Endometrial microvascular endothelial cells (primary cell): ENCODE data around the gene ITGB7. TPM values are rescaled to one million over a fixed set of nuclear protein-coding genes. Genes with fewer than 3 reads are reported as not detected.
"Not testable (repeated sequence)": the region's sequence is repeated elsewhere in the genome, so short reads cannot be mapped to it uniquely, and the experiment has no call there.

Source experiments
- in situ Hi-C: cut with HindIII; loops from 2 replicates; pipeline ENCODE4 v1.10.0; 2017; ENCODE audit warnings: low sequenced_read_pairs, low pct_unique_long_range_greater_than_20kb; ENCODE audit errors: inconsistent ontology term
- total RNA-seq: library from RNA; depleted of rRNA; stranded (reverse); fragments of >200 nt; gene quantifications from one replicate; pipeline ENCODE4 v1.2.3, GENCODE V29; 2015; ENCODE audit errors: inconsistent ontology term

Gene ITGB7
- total RNA-seq, 1 donor from 2014 or later: 0.93 TPM

DNA sequence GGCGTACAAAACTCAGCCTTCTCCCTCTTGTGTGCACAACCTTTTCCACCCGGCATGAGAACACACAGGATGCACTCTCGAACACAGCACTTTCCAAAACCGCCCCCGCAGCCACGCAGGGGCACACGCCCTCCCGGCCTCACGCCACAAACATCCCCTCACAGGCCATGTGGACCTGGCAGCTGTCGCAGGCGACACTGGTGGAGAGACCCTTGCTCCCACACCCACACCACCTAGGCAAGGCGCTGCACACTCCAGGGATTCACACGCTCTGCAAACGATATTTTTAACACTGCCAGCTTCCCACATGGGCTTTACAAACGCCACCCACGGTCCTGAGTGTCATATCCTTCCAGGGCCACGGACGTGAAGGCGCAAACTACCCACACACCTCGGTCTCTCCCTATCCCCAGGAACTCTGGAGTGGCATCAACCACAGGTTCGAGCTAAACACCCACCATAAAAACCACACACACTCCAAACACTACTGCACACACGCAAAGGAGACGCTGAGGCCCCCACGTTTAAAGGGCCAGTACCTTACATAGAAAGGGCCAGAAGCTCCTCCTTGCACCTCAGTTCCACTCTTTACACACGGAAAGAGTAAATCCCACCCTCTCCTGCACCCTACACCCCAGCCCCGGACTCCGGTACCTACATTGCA, 12.4 kb upstream of the ITGB7 start:
- in situ Hi-C loops: no loop called here

- in situ Hi-C loops: no loop called here
Measured at GRCh38 chr12:53218551-53219291, 11.7 kb upstream of the ITGB7 start.

DNA sequence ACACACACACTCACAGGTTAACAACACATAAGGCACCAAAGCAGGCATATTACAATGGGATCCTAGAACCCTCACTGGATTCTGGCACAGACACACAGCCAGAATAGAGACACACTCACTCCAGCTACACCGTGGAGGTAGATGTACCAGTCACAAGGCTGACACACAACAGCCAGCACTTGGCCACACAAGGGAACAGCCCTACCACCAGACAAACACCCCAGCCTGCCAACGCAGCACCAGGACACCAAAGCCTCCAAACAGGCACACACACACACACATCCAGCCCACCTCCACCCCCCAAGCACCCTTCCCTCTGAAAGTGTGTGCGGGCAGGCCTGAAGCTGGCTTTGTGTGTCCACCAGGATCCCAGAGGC, 10.9 kb upstream of the ITGB7 start:
- in situ Hi-C loops: no loop called here

DNA sequence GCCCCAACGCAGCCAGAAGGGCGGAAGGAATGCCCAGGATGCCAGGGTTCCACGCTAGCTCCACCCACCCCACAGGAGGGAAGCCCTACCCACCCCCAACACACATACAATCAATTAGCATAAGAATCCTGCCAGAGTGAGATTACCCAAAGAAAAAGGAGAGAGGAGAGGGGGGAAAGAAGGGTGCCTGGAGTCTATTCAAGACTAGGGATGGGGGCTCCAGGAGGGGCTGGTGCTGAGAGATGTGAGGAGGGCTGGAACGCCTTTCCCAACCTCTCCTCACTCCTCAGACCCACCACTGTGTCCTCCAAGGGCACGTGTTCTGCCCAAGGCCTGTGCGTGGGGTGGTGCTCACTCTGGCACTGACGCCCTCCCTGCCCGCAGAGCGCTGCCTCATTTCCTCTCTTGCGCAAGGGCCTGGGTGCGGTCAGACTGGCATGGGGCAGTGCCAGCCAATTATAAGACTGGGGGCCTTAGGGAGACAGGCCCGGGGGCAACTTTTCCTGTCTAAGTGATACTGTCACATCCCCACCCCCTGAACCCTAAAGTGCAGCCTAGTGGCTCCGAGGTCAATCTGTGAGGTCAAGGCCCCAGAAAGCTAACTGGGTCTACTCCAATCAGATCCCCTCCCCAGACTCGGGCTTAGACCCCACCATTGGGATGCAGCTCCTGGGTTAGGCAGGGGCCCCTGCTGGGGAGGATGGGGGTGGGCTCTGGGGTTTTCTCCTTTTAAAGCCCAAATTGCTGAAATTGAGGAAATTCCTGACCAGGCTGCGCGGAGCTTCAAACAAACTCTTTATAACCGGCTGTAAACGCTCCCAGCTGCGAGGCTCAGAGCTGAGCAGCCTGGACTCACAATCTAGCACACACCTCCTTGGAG, 10.2 kb upstream of the ITGB7 start:
- in situ Hi-C loops: no loop called here

DNA sequence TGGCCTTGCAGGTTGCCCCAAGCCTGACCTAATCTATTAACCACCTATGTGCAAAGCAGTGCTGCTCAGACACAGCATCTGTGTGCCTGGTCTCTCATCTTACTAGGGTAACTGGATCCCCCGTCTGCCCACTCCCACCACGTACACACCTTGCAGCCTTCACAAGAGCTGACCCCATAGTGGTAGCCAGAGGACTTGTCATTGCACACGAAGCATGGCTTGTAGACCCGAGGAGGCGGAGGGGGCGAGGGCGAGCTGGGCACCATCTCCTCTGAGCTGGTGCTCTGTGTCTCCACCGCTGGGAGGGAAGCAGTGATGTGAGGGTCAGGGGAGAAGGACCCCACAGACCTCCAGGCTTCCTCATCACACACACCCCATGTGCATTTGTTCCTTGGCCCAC, 8.4 kb upstream of the ITGB7 start:
- in situ Hi-C loops: no loop called here

- in situ Hi-C loops: no loop called here
Measured at GRCh38 chr12:53214687-53215455, 7.8 kb upstream of the ITGB7 start.

DNA sequence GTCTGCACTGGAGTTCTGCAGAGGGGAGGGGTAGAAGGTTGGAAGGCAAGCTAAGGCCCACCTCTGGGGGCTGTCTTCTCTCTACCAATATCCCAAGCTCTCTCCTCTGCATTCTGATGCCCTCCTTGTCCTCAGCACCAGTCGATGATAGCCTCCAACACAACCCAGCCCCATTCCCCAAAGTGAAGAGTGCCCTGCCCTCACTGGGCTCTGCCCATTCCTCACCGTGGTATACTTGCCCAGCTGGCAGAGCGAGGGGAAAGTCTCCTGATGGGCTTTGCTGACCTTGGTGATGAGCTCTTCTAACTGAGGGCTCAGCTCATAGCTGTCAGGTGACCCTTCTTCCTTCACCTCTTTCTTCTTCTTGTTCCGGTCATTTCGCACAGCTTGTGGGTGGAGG, 7.2 kb upstream of the ITGB7 start:
- in situ Hi-C loops: no loop called here

GRCh38 chr12:53213348-53213747, 6.3 kb upstream of the ITGB7 start:
- in situ Hi-C loops: no loop called here

DNA sequence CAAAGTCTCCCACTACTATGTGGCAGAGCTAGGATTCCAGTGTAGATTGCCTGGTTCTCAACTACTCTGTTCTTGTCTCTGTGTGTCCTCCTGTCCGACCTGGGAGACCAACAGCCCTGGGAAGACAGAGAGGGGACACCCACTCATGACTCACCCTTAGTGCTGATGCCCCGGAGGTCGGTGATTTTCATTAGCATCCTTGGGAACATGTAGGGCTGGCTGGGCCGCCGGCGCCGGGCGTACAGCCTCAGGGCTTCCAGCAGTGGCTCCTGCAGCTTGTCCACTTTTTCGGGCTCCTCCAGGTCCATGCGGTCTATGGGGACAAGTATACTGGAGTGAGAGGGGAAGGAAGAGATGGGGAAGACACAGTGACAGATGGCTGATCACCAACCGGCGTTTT, 5.9 kb upstream of the ITGB7 start:
- in situ Hi-C loops: no loop called here

DNA sequence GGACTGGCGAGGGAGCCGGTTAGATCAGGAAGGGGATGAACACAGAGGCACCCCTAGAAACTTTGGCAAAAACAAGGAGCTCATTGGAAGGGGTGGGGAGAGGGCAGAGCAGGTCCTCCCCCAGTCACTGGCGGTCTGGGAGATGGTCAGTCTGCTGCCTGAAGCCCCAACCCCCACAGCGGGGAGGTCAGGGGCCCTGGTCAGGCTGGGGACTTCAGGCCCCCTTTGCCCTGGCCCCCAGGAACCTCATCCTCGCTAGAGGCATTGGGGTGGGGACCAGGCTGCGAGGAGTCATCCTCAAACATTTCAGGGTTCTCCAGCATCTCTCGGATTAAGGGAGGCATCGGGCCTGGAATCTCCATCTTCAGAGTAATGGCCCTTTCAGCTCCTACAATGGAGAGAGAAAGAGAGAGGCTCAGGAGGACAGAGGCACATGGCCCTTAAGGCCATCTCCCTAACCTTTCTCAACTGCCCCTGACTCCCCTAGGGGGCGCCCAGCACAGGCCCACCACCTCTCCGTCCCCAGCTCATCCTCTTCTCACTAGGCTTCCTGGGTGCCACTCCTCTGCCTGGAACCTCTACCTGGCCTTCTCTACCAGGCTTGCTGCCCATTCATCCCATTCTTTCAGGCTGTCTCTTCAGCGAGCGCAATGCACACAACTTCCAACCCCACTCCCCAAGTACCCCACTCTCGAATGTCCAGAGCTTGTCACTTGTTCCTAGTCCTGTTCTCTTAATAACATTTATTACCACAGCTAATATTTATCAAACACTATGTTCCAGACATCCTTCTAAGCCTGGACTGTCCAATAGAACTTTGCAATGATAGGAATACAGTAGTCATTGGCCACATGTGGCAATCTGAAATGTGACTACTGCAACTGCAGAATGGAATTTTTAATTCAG, 4.7 kb upstream of the ITGB7 start:
- in situ Hi-C loops: no loop called here

GRCh38 chr12:53210843-53211242, 3.8 kb upstream of the ITGB7 start:
- in situ Hi-C loops: no loop called here

DNA sequence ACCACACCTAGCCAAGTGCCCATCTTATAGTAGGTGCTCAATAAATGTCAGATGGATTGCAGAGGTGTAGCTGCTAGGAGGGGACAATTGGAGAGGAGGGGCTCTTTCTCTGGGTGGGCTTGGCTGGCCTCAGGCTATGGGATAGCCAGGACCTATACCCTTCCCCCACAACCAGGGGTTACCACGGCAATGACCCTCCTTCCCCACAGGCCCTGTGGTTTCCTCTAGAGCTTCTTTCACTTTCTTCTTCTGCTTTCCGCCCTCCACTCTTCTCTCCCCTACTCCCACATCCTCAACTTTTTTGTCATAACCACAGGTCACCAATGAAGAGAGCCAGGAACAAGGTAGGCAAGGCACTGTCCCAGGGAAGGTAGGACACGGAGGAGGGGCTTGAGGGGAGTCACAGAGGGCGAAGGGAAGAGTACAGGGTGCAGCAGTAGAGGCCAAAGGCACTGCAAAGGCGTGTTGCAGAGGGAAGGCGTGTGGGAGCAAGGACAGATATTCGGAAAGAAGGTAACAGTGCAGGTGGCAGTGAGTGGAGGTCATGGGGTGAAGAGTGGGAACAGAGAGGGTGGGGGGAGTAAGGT, 1.9 kb upstream of the ITGB7 start:
- in situ Hi-C loops: no loop called here

- in situ Hi-C loops: no loop called here
Measured at GRCh38 chr12:53208435-53208834, 1.4 kb upstream of the ITGB7 start.

- in situ Hi-C loops: no loop called here
Measured at GRCh38 chr12:53205747-53206419, 1.2 kb downstream of the ITGB7 start.

GRCh38 chr12:53204351-53204750, 2.7 kb downstream of the ITGB7 start:
- in situ Hi-C loops: no loop called here

DNA sequence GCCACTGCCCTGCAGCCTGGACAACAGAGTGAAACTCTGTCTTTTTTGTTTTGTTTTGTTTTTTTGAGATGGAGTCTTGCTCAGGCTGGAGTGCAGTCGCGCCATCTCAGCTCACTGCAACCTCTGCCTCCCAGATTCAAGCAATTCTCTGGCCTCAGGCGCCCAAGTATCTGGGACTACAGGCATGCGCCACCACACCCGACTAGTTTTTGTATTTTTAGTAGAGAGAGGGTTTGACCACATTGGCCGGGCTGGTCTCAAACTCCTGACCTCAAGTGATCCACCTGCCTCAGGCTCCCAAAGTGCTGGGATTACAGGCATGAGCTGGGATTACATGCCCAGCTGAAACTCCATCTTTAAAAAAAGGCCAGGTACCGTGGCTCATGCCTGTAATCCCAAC, 4.7 kb downstream of the ITGB7 start:
- in situ Hi-C loops: not testable (repeated sequence)

- in situ Hi-C loops: no loop called here
Measured at GRCh38 chr12:53201639-53202038, 5.4 kb downstream of the ITGB7 start.
